Measurements from ENCODE around the gene FERMT2.
"Not testable (repeated sequence)": the region's sequence is repeated elsewhere in the genome, so short reads cannot be mapped to it uniquely, and the experiment has no call there.

The FERMT2 gene

DNA sequence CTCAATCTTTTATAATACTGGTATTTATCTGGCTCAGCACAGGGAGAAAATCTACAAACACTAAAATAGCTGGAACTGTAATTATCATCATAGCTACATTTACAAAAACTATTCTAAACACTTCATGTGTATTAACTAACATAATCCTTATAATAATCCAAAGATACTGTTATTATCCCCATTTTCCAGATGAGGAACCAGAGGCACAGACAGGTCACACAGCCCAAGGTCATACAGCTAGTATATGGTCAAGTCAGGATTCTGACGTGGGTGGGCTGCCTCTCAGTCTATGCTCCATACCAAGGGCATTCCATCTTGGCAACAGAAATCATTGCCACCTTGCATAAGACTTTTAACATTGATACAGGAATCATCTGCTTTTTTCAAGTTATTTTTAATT lies 11.4 kb downstream of the FERMT2 start:
- DNase-seq (ENCODE audit: low read depth) = no peak

DNA sequence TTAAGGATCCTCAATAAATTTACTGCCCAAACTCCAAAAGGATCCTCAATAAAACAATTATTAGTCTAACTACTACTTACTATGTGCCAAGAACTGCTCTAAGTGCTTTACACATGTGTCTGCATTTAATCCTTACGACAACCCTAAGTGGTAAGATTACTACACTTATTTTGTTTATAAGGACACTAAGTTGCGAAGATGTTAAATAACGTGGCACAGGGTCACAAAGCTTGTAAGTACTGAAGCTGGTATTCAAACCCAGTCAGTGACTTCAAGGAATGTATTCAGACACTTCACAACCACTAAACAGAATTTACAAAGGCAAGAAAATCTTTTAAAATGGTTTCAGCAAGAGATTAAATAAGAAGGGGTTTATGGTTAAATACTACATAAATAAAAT lies 13.0 kb downstream of the FERMT2 start:
- DNase-seq (ENCODE audit: low read depth) = no peak

DNA sequence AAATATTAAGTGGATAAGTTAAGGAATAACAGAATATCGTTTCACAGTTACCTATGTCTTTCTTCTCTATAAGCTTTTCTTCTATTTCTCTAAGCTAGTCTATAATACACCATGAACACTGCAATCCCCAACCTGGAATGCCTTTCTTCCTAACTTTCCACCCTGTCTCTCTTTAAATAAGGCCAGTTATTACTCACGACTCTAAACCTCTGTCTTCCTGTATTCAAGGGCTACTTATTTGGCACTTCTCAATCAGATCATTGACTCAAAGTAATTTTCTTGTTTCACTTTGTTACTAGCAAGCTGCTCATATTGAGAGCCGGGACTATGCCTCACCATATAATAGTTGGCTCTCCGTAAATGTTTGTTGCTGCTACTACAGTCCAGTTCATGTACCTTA lies 13.5 kb downstream of the FERMT2 start:
- no peak for DNase-seq (ENCODE audit: low read depth)

- no peak for DNase-seq (ENCODE audit: low read depth)
Measured at GRCh38 chr14:52936437-52936836, 14.4 kb downstream of the FERMT2 start.

DNA sequence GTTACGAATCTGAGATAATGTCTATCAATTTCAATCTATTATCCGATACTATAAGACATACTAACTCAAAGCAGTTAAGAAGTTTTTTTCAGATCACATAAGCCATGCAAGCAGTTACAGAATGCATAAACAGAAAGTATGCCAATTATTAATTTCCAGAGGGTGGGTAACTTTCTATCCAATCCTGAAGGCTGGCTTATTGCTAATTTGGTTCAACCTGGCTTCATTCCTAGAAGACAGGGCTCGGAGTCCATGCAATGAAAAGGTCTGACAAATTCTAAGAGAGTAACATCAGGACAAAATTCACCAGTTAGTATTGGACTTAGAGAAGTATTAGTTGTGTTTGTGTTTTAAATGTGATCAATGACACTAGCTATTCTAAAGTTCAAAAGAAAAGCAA lies 15.0 kb downstream of the FERMT2 start:
- DNase-seq (ENCODE audit: low read depth) = no peak

- DNase-seq (ENCODE audit: low read depth) = no peak
Measured at GRCh38 chr14:52934762-52935161, 16.1 kb downstream of the FERMT2 start.

DNA sequence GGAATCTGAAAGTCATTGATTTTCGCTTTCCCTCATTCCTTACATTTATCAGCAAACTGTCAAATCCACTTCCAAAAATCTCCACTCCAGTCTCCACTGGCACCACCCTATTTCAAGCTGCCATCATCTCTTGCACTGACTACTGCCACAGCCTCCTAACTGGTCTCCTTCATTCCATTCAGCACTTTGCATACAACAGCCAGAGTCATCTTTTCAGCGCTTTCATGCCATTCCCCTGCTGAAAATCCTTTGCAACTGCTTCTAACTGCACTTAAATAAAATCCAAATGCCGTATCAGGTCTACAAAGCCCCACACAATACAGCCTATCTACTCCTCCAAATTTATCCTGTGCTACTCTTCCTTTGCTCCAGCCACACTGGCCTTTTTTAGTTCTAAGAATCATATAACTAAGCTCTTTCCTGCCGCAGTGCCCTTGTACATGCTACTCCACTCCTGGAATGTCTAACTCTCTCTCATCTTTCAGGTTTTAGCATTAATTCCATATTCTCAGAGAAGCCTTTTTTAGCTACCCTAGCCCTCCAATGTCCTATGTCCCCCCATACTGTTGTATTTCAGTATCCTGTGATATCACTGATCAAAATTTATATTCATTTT lies 21.6 kb downstream of the FERMT2 start:
- DNase-seq (ENCODE audit: low read depth) = no peak

DNA sequence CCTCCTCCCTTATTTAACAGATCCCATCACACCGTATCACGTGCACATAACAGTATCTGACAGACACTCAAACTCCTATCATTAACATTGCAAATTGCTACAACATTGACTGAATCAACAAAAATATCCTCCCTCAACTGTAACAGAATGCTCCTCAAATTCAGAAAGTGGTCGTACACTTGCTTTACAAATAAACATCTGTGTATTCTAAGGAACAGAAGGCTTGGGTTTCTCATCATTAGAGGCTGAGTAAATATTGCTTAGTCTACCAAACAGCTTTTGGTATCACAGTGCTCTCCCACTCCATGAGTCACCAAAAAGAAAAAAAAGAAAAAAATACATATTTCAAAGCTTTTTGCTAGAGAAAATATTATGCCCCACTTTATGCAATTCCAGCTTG lies 23.9 kb downstream of the FERMT2 start:
- DNase-seq (ENCODE audit: low read depth) = no peak

- DNase-seq (ENCODE audit: low read depth) = no peak
Measured at GRCh38 chr14:52923902-52924575, 26.8 kb downstream of the FERMT2 start.

DNA sequence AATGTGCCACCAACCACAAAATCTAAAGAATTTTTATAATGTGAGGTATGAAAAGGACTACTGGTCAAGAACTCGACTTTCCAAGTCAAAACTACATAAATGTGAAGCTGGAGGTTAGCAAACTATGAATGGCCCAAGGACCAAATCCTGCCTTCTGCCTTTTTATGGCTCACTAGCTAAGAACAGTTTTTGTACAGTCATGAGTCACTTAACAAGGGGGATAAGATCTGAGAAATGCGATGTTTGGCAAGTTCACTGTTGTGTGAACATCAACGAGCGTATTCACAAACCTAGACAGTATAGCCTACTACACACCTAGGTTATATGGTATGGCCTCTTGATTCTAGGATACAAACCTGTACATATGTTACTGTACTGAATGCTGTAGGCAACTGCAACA lies 28.2 kb downstream of the FERMT2 start:
- no peak for DNase-seq (ENCODE audit: low read depth)

DNA sequence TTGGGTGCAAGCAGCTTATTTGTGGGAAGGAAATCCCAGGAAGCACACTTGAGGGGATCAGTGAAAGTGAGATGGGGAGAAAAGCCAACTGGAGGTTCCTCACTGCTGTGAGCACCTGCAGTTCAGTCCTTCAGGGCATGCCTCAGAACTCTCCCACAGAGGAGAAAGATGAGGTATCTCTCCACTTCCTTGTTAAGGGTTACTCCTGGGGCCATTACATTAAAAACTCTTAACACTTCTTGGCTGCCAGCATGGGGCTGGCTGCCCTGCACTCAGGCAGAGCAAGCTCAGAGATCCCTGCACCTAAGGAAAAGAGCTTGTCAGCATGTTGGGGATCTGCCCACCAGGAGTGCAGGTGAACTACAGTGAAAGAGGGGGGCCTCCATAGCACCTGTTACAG lies 28.8 kb downstream of the FERMT2 start:
- DNase-seq (ENCODE audit: low read depth) = no peak

GRCh38 chr14:52920411-52920810 lies 30.4 kb downstream of the FERMT2 start:
- not testable (repeated sequence) for DNase-seq (ENCODE audit: low read depth)

- DNase-seq (ENCODE audit: low read depth) = no peak
Measured at GRCh38 chr14:52919971-52920370, 30.9 kb downstream of the FERMT2 start.

GRCh38 chr14:52918486-52918885 lies 32.4 kb downstream of the FERMT2 start:
- DNase-seq (ENCODE audit: low read depth) = peak; percentile 2

DNA sequence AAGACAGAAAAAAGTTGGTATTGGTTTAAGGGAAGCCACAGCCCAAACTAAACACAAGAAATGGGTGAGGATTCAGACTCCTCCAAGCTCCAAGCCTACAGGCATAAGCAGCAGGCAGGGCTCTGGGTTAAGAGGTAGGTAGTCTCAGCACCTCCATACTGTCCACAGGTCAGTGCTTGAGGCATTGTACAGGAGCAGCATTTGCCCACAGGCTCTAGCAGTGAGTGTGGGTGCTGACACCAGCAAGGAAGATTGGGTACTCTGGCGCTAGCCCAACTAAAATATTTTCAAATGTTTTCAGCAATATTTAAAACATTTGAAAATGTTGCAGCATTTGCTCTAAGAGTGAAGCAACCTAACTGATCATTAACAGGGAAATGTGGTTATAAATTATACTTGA lies 33.1 kb downstream of the FERMT2 start:
- no peak for DNase-seq (ENCODE audit: low read depth)

GRCh38 chr14:52914295-52914694 lies 36.6 kb downstream of the FERMT2 start:
- no peak for DNase-seq (ENCODE audit: low read depth)

GRCh38 chr14:52913271-52913670 lies 37.6 kb downstream of the FERMT2 start:
- DNase-seq (ENCODE audit: low read depth) = no peak

- DNase-seq (ENCODE audit: low read depth) = no peak
Measured at GRCh38 chr14:52911904-52912303, 38.9 kb downstream of the FERMT2 start.

- no peak for DNase-seq (ENCODE audit: low read depth)
Measured at GRCh38 chr14:52910572-52910971, 40.3 kb downstream of the FERMT2 start.

DNA sequence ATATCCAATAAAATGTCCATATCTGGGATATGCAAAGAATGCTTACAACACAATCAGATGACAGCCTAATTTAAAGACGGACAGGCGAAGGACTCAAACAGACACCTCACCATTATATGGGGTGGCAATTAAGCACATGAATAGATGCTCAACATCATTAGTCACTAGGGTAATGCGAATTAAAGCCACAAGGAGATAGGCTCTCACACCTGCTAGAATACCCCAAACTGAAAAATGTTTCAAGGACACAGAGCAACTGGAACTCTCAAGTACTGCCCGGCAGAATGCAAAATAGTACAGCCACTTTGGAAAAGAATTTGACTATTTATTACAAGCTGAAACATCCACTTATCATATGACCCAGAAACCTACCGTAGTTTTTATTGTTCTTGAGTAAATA lies 42.9 kb downstream of the FERMT2 start:
- no peak for DNase-seq (ENCODE audit: low read depth)

DNA sequence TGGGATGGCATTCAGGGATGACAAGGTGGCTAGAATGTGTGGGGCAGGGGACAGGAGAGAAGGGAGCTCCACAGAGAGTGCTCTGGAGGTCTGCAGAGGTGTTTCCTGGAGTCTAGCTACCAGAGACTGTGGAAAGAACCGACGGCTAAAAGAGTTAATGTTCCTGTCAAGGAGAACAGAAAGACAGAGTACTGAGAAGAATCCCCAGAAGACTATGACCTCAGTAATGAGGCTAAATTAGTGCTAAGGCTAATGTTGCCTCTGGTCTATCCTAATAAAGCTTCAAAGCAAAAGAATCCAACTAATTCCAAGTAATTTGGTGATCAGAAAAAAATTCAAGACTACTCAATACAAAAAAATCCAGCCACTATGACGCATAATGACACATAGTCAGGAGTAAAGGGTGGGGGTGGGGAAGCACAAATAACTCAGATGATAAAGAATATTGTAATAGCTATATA lies 44.7 kb downstream of the FERMT2 start:
- no peak for DNase-seq (ENCODE audit: low read depth)

DNA sequence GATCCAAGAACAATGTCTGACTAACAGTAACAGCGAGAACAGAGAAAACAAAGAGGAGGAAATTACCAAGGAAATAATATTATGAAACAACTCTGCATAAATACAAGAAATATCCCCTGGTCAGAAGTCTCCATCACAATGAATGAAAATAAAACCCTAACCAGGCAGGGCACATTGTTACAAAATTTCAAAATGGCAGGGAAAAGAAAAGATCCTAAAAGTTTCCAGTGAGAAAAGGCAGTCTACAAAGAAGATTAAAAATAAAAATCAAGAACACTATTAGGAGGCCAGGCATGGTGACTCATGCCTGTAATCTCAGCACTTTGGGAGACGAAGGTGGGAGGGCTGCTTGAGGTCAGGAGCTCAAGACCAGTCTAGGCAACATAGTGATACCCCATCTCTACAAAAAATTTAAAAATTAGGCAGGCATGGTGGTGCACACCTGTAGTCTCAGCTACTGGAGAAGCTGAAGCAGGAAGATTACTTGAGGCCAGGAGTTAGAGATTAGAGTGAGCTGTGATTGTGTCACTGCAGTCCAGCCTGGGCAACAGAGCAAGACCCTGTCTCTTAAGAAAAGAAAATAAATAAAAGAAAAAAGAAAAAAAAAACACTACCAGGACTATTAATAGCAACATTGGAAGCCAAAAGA lies 47.8 kb downstream of the FERMT2 start:
- no peak for DNase-seq (ENCODE audit: low read depth)

DNA sequence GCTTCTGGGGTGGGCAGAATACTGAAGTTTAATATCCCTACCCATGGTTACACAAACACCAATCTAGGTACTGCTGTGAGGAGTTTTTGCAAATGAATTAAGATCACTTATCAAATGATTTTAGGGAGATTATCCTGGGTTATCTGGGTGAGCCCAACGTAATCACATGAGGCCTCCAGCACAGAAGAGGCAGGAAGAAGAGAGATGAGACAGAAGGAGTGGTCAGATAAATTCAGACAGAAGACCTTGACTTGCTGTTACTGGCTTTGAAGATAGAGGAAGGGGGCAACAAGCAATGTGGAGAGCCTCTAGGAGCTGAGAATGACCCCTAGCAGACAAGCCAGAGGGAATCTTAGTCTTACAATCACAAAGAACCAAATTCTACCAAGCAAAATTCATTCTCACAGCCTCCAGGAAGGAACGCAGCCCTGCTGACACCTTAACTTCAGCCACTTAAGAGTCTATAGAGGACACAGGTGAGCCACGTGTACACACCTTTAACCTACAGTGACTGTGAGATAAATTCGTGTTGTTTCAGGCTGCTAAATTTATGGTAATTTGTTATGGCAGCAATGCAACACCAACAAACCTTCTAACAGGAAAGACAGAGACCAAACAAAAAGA lies 49.4 kb downstream of the FERMT2 start:
- no peak for DNase-seq (ENCODE audit: low read depth)
